Type B pancreatic cell (in vitro differentiated cells): ENCODE data around the gene CDHR2. TPM values are rescaled to one million over a fixed set of nuclear protein-coding genes. Genes with fewer than 3 reads are reported as not detected.

Experiments
- DNase-seq: peaks from one replicate; pipeline ENCODE4 v3.0.0; 2021; ENCODE audit warnings: mixed read lengths; ENCODE audit not compliant: unreplicated experiment; ENCODE audit errors: extremely low spot score
- H3K27ac Mint-ChIP-seq: 2 replicates; pipeline ENCODE4 v1.8.0; 2021; ENCODE audit warnings: mild to moderate bottlenecking, mixed read lengths
- H3K27me3 Mint-ChIP-seq: 2 replicates; pipeline ENCODE4 v1.8.0; 2021; ENCODE audit warnings: mixed read lengths
- H3K36me3 Mint-ChIP-seq: 2 replicates; pipeline ENCODE4 v1.8.0; 2021; ENCODE audit warnings: mixed read lengths
- H3K4me1 Mint-ChIP-seq: one replicate; pipeline ENCODE4 v1.8.0; 2021; ENCODE audit warnings: mixed read lengths; ENCODE audit not compliant: unreplicated experiment
- H3K4me3 Mint-ChIP-seq: 2 replicates; pipeline ENCODE4 v1.8.0; 2021; ENCODE audit warnings: mild to moderate bottlenecking, mixed read lengths
- H3K9me3 Mint-ChIP-seq: 2 replicates; pipeline ENCODE4 v1.8.0; 2021; ENCODE audit warnings: mixed read lengths
- CTCF ChIP-seq: fragments of 200-600 bp; sonication (generic); conservative IDR thresholded peaks from 2 replicates; pipeline ENCODE4 v1.5.0; 2021; ENCODE audit warnings: antibody characterized with exemption, mild to moderate bottlenecking
- long read RNA-seq: library from polyadenylated mRNA; unstranded; transcript quantifications from one replicate; pipeline ENCODE4 v2.0.0, GENCODE V29; 2020
- total RNA-seq: library from RNA; stranded (reverse); gene quantifications from 2 replicates; pipeline ENCODE4 v1.2.1, GENCODE V29; 2021; ENCODE audit warnings: low replicate concordance

The CDHR2 gene
- 4.1 TPM in 2 replicates for total RNA-seq
- long read RNA-seq, full-length matches to known transcripts = 4 of 8 reads
- long read RNA-seq, partial matches to known transcripts = 3 of 8 reads
- long read RNA-seq, other reads (novel, unspliced or antisense) = 1 of 8 reads

- H3K27ac Mint-ChIP-seq = no peak within 1 kb of the TSS
- no peak for DNase-seq
- H3K9me3 Mint-ChIP-seq = no peaks in the 10 kb centered on the region
- H3K4me1 Mint-ChIP-seq = peaks cover 15% of the 10 kb centered on the region
- H3K27me3 Mint-ChIP-seq = no peaks in the 10 kb centered on the region
- no peak within 1 kb of the TSS for H3K4me3 Mint-ChIP-seq
- TF ChIP-seq CTCF = no peak
- no peaks in the 10 kb centered on the region for H3K36me3 Mint-ChIP-seq
Measured at GRCh38 chr5:176548967-176549444, at the start of gene CDHR2. Gene CDHR2, plus strand, starts transcription at chr5:176549342. Its CDS starts 16,011 bp downstream, at chr5:176565353.

- Mint-ChIP-seq H3K27me3 (no peaks in the 10 kb centered on the region), H3K27ac (no peak overlapping the region), H3K4me1 (no peaks in the 10 kb centered on the region), H3K36me3 (peaks cover 44% of the 10 kb centered on the region), H3K4me3 (no peak overlapping the region), H3K9me3 (no peaks in the 10 kb centered on the region)
- no peak for DNase-seq
- no peak for TF ChIP-seq CTCF
Measured at GRCh38 chr5:176500511-176500910, 48.6 kb upstream of the CDHR2 start.

- H3K27ac Mint-ChIP-seq = no peak overlapping the region
- no peak for TF ChIP-seq CTCF
- no peaks in the 10 kb centered on the region for H3K27me3 Mint-ChIP-seq
- H3K4me3 Mint-ChIP-seq = no peak overlapping the region
- no peaks in the 10 kb centered on the region for H3K4me1 Mint-ChIP-seq
- H3K36me3 Mint-ChIP-seq = peaks cover 40% of the 10 kb centered on the region
- DNase-seq = no peak
- no peaks in the 10 kb centered on the region for H3K9me3 Mint-ChIP-seq
Measured at GRCh38 chr5:176501333-176501732, 47.8 kb upstream of the CDHR2 start.

- Mint-ChIP-seq H3K36me3 (peaks cover 43% of the 10 kb centered on the region), H3K27me3 (no peaks in the 10 kb centered on the region), H3K4me3 (no peak overlapping the region), H3K27ac (no peak overlapping the region), H3K4me1 (no peaks in the 10 kb centered on the region), H3K9me3 (no peaks in the 10 kb centered on the region)
- DNase-seq = no peak
- TF ChIP-seq CTCF = no peak
Measured at GRCh38 chr5:176503496-176503895, 45.6 kb upstream of the CDHR2 start.

GRCh38 chr5:176507911-176508310 lies 41.2 kb upstream of the CDHR2 start:
- no peaks in the 10 kb centered on the region for H3K27me3 Mint-ChIP-seq
- no peaks in the 10 kb centered on the region for H3K4me1 Mint-ChIP-seq
- no peaks in the 10 kb centered on the region for H3K9me3 Mint-ChIP-seq
- no peak overlapping the region for H3K4me3 Mint-ChIP-seq
- H3K27ac Mint-ChIP-seq = no peak overlapping the region
- DNase-seq = no peak
- H3K36me3 Mint-ChIP-seq = peaks cover 35% of the 10 kb centered on the region
- no peak for TF ChIP-seq CTCF

GRCh38 chr5:176508603-176509002 lies 40.5 kb upstream of the CDHR2 start:
- peaks cover 33% of the 10 kb centered on the region for H3K36me3 Mint-ChIP-seq
- no peak for DNase-seq
- no peak for TF ChIP-seq CTCF
- H3K4me3 Mint-ChIP-seq = no peak overlapping the region
- H3K4me1 Mint-ChIP-seq = no peaks in the 10 kb centered on the region
- H3K27me3 Mint-ChIP-seq = no peaks in the 10 kb centered on the region
- no peak overlapping the region for H3K27ac Mint-ChIP-seq
- no peaks in the 10 kb centered on the region for H3K9me3 Mint-ChIP-seq
